NCI-H2081 (cell line): ENCODE results near the gene GRAMD1A.
A peak's percentile ranks its signal among the peaks of the same experiment; 100 is the strongest.
"Not testable (repeated sequence)": the region's sequence is repeated elsewhere in the genome, so short reads cannot be mapped to it uniquely, and the experiment has no call there.

Experiments
- DNase-seq, 2 experiments: peaks; one replicate each; lab custom pipeline; 2025; lab: John Stamatoyannopoulos, UW

Gene GRAMD1A

GRCh38 chr19:35038623-35039512 is 38.7 kb downstream of the GRAMD1A start:
- DNase-seq, result no peak

GRCh38 chr19:35039881-35040825 is 40.0 kb downstream of the GRAMD1A start:
- DNase-seq, result no peak

GRCh38 chr19:35040826-35041547 is 40.9 kb downstream of the GRAMD1A start:
- no peak for DNase-seq

GRCh38 chr19:35041548-35042055 is 41.5 kb downstream of the GRAMD1A start, which contains the start of gene HPN:
Gene HPN, plus strand, starts transcription at chr19:35041721. Its CDS starts 786 bp downstream, at chr19:35042507.
- DNase-seq, result no peak

- DNase-seq, result no peak
These were observed 42.1 kb downstream of the GRAMD1A start for GRCh38 chr19:35042056-35042730.

GRCh38 chr19:35042954-35043604 is 43.0 kb downstream of the GRAMD1A start:
- no peak for DNase-seq

GRCh38 chr19:35043906-35044305 is 43.8 kb downstream of the GRAMD1A start:
- DNase-seq, result no peak

GRCh38 chr19:35044317-35045117 is 44.4 kb downstream of the GRAMD1A start:
- peak; percentile 7 to 20 for DNase-seq

GRCh38 chr19:35045667-35046300 is 45.7 kb downstream of the GRAMD1A start:
- no peak for DNase-seq

- DNase-seq, result no peak
These were observed 46.3 kb downstream of the GRAMD1A start for GRCh38 chr19:35046461-35046860.

- peak; percentile 25 to 58 for DNase-seq
These were observed 48.8 kb downstream of the GRAMD1A start for GRCh38 chr19:35048911-35049411.

GRCh38 chr19:35049456-35049855 is 49.3 kb downstream of the GRAMD1A start:
- no peak for DNase-seq

- not testable (repeated sequence) for DNase-seq
These were observed 50.5 kb downstream of the GRAMD1A start for GRCh38 chr19:35050662-35051061.

- not testable (repeated sequence) for DNase-seq
These were observed 51.1 kb downstream of the GRAMD1A start for GRCh38 chr19:35051268-35051667.

GRCh38 chr19:35051796-35052195 is 51.7 kb downstream of the GRAMD1A start:
- no peak for DNase-seq

- DNase-seq, result no peak
These were observed 52.6 kb downstream of the GRAMD1A start for GRCh38 chr19:35052599-35053190.

- DNase-seq, result no peak
These were observed 53.7 kb downstream of the GRAMD1A start for GRCh38 chr19:35053667-35054293.

- no peak for DNase-seq
These were observed 54.5 kb downstream of the GRAMD1A start for GRCh38 chr19:35054626-35055025.
